IMR-90 (cell line): ENCODE measurements around the gene LRRTM4.

Experiments used
- BHLHE40 ChIP-seq: fragments of 150-350 bp; IDR thresholded peaks from 2 replicates; pipeline ENCODE4 v1.6.1; 2016; ENCODE audit warnings: mild to moderate bottlenecking, low read depth, low read length
- ELK1 ChIP-seq: fragments of 150-350 bp; IDR thresholded peaks from 2 replicates; pipeline ENCODE4 v1.6.1; 2016; ENCODE audit warnings: low read depth, mild to moderate bottlenecking, low read length, moderate library complexity, borderline replicate concordance
- MAFK ChIP-seq: IDR thresholded peaks from 2 replicates; pipeline ENCODE4 v1.6.1; 2012; ENCODE audit warnings: low read depth, low read length, improper control_type of control experiment
- MXI1 ChIP-seq: IDR thresholded peaks from 2 replicates; pipeline ENCODE4 v1.6.1; 2012; ENCODE audit warnings: low read depth, mild to moderate bottlenecking, low read length, moderate library complexity, borderline replicate concordance
- POLR2A ChIP-seq: IDR thresholded peaks from 2 replicates; pipeline ENCODE4 v1.6.1; 2012; ENCODE audit warnings: mild to moderate bottlenecking, low read depth, low read length
- RAD21 ChIP-seq: IDR thresholded peaks from 2 replicates; pipeline ENCODE4 v1.6.1; 2012; ENCODE audit warnings: low read length, improper control_type of control experiment
- USF2 ChIP-seq: fragments of 150-350 bp; IDR thresholded peaks from 2 replicates; pipeline ENCODE4 v1.6.1; 2017; ENCODE audit warnings: mild to moderate bottlenecking, antibody characterized with exemption, low read length, low read depth
- TF ChIP-seq, protein P1 (sequence below): conservative IDR thresholded peaks from 2 replicates; pipeline ENCODE4 v1.5.1; 2012; ENCODE audit warnings: mild to moderate bottlenecking, low read depth, low read length, improper control_type of control experiment

DNA sequence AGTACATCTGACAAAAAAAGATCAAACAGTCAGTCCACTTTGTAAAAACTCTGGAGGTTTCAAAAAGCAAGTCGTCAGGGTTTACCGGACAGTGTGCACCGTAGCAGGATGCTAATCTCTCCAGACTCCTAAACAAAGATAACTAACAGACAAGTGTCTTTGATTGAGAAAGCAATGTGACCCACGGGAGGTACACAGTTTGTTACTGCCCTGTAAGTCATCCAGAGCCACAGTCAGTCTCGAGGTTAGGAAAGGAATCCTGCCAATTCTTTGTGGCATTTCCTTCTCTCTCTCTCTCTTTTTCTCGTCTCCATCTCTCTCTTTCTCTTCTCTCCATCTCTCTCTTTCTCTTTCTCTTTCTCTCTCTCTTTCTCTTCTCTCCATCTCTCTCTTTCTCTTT, 42.8 kb downstream of the LRRTM4 start:
- TF ChIP-seq, protein P1, sequence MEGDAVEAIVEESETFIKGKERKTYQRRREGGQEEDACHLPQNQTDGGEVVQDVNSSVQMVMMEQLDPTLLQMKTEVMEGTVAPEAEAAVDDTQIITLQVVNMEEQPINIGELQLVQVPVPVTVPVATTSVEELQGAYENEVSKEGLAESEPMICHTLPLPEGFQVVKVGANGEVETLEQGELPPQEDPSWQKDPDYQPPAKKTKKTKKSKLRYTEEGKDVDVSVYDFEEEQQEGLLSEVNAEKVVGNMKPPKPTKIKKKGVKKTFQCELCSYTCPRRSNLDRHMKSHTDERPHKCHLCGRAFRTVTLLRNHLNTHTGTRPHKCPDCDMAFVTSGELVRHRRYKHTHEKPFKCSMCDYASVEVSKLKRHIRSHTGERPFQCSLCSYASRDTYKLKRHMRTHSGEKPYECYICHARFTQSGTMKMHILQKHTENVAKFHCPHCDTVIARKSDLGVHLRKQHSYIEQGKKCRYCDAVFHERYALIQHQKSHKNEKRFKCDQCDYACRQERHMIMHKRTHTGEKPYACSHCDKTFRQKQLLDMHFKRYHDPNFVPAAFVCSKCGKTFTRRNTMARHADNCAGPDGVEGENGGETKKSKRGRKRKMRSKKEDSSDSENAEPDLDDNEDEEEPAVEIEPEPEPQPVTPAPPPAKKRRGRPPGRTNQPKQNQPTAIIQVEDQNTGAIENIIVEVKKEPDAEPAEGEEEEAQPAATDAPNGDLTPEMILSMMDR = no peak
- TF ChIP-seq BHLHE40 = no peak
- TF ChIP-seq MAFK = no peak
- TF ChIP-seq MXI1 = no peak
- TF ChIP-seq RAD21 = no peak
- no peak for TF ChIP-seq ELK1
- TF ChIP-seq POLR2A = no peak
- no peak for TF ChIP-seq USF2
